Neutrophil (primary cell): ENCODE results near the gene RAB23.

Experiments
- H3K27ac ChIP-seq: fragments of 200-600 bp; sonication (generic); 2 replicates; pipeline ENCODE4 v1.5.1; 2016; ENCODE audit warnings: mild to moderate bottlenecking, moderate library complexity
- H3K27me3 ChIP-seq: fragments of 200-600 bp; sonication (generic); 2 replicates; pipeline ENCODE4 v1.6.0; 2016; ENCODE audit warnings: mild to moderate bottlenecking
- H3K36me3 ChIP-seq: fragments of 200-600 bp; sonication (generic); 2 replicates; pipeline ENCODE4 v1.5.1; 2017
- H3K4me1 ChIP-seq, 2 experiments: fragments of 200-600 bp in 1 of 2; sonication (generic) in 1 of 2; 1 replicate in 1 of 2; 2 replicates in 1 of 2; pipeline versions ENCODE4 v1.5.1 to v1.6.1; 2013 to 2016; ENCODE audit warnings: low read depth in 1 of 2, low read length in 1 of 2, mild to moderate bottlenecking in 1 of 2, moderate library complexity in 1 of 2; ENCODE audit not compliant: control insufficient read depth in 1 of 2, insufficient read depth in 1 of 2
- H3K4me3 ChIP-seq, 2 experiments: fragments of 200-600 bp in 1 of 2; sonication (generic) in 1 of 2; 1 replicate in 1 of 2; 2 replicates in 1 of 2; pipeline ENCODE4 v1.5.1; 2013 to 2016; ENCODE audit warnings: low read depth in 1 of 2, low read length in 1 of 2, mild to moderate bottlenecking in 1 of 2, moderate library complexity in 1 of 2
- H3K9me3 ChIP-seq: fragments of 200-600 bp; sonication (generic); 2 replicates; pipeline ENCODE4 v1.5.1; 2016
- TF ChIP-seq, protein P1 (sequence below): fragments of 200-600 bp; sonication (generic); IDR thresholded peaks from 2 replicates; pipeline ENCODE4 v1.5.1; 2016; ENCODE audit warnings: antibody characterized with exemption

RAB23 gene

DNA sequence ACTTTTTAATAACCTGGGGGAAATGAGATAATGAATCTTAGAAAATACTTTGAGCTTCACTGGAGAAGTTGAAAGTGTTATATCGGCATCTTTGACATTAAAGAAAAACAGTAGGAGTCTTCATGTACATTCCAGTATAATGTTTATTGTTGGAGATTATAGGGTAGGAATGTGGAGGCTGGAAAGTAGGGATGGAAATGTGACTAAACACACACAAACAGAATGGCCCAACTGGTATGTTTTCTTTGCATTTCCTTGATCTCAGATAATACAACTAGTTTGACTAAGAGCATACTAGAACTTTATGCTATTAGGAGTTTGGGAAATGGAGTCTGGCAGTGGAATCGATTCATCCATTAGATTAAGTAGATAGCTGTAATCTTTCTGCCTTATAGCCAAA lies 60.1 kb downstream of the RAB23 start:
- Histone ChIP-seq H3K9me3 (no peaks in the 10 kb centered on the region), H3K27me3 (no peaks in the 10 kb centered on the region), H3K27ac (no peak overlapping the region), H3K36me3 (peaks cover 29% of the 10 kb centered on the region), H3K4me1 (no peaks in the 10 kb centered on the region), H3K4me3 (no peak overlapping the region)
- TF ChIP-seq, protein P1, sequence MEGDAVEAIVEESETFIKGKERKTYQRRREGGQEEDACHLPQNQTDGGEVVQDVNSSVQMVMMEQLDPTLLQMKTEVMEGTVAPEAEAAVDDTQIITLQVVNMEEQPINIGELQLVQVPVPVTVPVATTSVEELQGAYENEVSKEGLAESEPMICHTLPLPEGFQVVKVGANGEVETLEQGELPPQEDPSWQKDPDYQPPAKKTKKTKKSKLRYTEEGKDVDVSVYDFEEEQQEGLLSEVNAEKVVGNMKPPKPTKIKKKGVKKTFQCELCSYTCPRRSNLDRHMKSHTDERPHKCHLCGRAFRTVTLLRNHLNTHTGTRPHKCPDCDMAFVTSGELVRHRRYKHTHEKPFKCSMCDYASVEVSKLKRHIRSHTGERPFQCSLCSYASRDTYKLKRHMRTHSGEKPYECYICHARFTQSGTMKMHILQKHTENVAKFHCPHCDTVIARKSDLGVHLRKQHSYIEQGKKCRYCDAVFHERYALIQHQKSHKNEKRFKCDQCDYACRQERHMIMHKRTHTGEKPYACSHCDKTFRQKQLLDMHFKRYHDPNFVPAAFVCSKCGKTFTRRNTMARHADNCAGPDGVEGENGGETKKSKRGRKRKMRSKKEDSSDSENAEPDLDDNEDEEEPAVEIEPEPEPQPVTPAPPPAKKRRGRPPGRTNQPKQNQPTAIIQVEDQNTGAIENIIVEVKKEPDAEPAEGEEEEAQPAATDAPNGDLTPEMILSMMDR, result no peak

DNA sequence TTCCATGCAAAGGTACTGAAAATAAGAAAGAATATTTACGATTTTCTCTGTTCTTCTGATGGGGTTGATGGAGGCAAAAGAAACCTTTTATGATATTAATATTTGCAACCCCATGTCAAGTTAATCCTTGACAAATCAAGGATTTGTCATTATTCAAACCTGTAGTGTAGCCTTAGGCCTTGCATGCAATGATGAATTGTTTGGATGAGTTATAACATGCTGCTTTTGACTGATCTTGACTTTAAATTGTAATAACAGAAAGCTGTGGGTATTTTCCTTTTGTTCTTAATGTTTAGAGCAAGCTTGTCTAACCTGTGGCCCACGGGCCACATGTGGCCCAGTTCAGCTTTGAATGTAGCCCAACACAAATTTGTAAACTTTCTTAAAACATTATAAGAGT lies 63.0 kb downstream of the RAB23 start:
- Histone ChIP-seq H3K4me3 (no peak overlapping the region), H3K36me3 (peaks cover 42% of the 10 kb centered on the region), H3K27me3 (no peaks in the 10 kb centered on the region), H3K27ac (no peak overlapping the region), H3K9me3 (no peaks in the 10 kb centered on the region), H3K4me1 (no peaks in the 10 kb centered on the region)
- TF ChIP-seq, protein P1, result no peak

DNA sequence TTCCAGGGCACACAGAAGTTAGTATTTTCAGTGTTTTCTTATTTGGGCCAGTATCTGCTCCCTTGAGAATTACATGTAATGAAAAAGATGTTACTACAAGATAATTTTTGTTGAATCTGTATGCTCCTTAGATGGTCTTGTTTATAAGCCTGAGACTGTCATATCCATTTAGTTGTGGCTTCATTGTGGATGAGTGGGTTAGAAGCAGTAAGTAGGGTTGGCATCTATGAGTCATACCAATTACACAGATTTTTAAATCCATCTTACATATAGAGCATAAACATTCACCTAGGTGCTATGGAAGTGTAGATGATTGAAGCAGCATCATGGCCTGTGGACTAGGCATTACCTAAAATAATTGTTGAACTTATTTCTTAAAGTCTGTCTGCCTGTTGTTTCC lies 63.4 kb downstream of the RAB23 start:
- H3K36me3 ChIP-seq, result peaks cover 47% of the 10 kb centered on the region
- no peak overlapping the region for H3K27ac ChIP-seq
- TF ChIP-seq, protein P1, result no peak
- no peaks in the 10 kb centered on the region for H3K4me1 ChIP-seq
- H3K9me3 ChIP-seq, result no peaks in the 10 kb centered on the region
- H3K4me3 ChIP-seq, result no peak overlapping the region
- no peaks in the 10 kb centered on the region for H3K27me3 ChIP-seq

DNA sequence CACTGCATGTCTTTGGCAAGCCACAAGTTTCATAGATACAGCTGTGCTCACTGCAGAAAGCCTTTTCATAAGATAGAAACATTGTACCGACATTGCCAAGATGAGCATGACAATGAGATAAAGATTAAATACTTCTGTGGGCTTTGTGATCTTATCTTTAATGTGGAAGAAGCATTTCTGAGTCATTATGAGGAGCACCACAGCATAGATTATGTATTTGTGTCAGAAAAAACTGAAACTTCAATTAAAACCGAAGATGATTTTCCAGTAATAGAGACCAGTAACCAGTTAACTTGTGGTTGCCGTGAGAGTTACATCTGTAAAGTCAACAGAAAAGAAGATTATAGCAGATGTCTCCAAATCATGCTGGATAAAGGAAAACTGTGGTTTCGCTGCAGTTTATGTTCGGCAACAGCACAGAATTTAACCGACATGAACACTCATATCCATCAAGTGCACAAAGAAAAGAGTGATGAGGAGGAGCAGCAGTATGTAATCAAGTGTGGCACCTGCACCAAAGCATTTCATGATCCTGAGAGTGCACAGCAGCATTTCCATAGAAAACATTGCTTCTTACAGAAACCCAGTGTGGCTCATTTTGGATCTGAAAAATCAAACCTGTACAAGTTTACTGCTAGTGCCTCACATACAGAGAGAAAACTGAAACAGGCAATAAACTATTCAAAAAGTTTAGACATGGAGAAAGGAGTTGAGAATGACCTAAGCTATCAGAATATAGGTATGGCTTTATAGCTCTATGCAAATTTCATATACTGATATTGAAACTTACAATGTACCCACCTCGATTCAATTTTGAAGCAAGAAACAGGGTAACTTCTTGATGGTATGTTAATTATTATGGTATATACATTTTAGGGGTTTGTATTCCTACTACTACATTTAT lies 73.9 kb downstream of the RAB23 start:
- no peaks in the 10 kb centered on the region for H3K4me1 ChIP-seq
- H3K4me3 ChIP-seq, result no peak overlapping the region
- H3K9me3 ChIP-seq, result no peaks in the 10 kb centered on the region
- no peak overlapping the region for H3K27ac ChIP-seq
- no peaks in the 10 kb centered on the region for H3K27me3 ChIP-seq
- H3K36me3 ChIP-seq, result peaks cover 36% of the 10 kb centered on the region
- TF ChIP-seq, protein P1, result no peak

DNA sequence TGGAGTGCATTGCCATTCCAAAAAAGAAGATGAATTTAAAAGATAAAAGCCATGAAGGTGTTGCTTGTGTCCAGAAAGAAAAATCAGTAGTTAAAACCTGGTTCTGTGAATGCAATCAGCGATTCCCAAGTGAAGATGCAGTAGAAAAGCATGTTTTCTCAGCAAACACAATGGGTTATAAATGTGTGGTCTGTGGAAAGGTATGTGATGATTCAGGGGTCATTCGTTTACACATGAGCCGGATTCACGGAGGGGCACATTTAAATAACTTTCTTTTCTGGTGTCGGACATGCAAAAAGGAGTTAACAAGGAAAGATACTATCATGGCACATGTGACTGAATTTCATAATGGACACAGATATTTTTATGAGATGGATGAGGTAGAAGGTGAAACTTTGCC lies 74.7 kb downstream of the RAB23 start:
- H3K36me3 ChIP-seq, result peaks cover 35% of the 10 kb centered on the region
- H3K27me3 ChIP-seq, result no peaks in the 10 kb centered on the region
- H3K4me3 ChIP-seq, result no peak overlapping the region
- TF ChIP-seq, protein P1, result no peak
- no peak overlapping the region for H3K27ac ChIP-seq
- no peaks in the 10 kb centered on the region for H3K9me3 ChIP-seq
- H3K4me1 ChIP-seq, result no peaks in the 10 kb centered on the region
